K562 treated with DMSO at 1 percent for 48 hours (cell line): ENCODE data around the gene TBX20. TPM values are rescaled to one million over a fixed set of nuclear protein-coding genes. Genes with fewer than 3 reads are reported as not detected.

ENCODE experiments used
- total RNA-seq: library from RNA; unstranded; fragments of 300-600 nt; gene quantifications from 2 replicates; pipeline ENCODE4 v1.2.3, GENCODE V29; 2022; ENCODE audit warnings: low replicate concordance; ENCODE audit errors: extremely low read depth

Gene TBX20, protein sequence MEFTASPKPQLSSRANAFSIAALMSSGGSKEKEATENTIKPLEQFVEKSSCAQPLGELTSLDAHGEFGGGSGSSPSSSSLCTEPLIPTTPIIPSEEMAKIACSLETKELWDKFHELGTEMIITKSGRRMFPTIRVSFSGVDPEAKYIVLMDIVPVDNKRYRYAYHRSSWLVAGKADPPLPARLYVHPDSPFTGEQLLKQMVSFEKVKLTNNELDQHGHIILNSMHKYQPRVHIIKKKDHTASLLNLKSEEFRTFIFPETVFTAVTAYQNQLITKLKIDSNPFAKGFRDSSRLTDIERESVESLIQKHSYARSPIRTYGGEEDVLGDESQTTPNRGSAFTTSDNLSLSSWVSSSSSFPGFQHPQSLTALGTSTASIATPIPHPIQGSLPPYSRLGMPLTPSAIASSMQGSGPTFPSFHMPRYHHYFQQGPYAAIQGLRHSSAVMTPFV
- total RNA-seq, result not detected in 2 replicates

GRCh38 chr7:35253710-35254495 is at the start of gene TBX20:
TBX20 (minus strand) TSS chr7:35254100; CDS start chr7:35253620, 480 bp downstream.

Other genes starting within 250 kb of the TBX20 start
- gene DPY19L1, start 216.6 kb downstream of the TBX20 start, total RNA-seq, result not detected in 2 replicates